HG03457 (cell line): ENCODE data around the gene FAM149A.

Experiments used
- ATAC-seq: cut with Tn5 transposase; IDR thresholded peaks from one replicate; pipeline ENCODE4 v1.9.1; 2021; ENCODE audit warnings: moderate number of reproducible peaks; ENCODE audit not compliant: unreplicated experiment

FAM149A gene

GRCh38 chr4:186200516-186200915, 96.0 kb downstream of the FAM149A start:
- ATAC-seq: no peak

GRCh38 chr4:186201010-186201409, 96.5 kb downstream of the FAM149A start:
- ATAC-seq: no peak

DNA sequence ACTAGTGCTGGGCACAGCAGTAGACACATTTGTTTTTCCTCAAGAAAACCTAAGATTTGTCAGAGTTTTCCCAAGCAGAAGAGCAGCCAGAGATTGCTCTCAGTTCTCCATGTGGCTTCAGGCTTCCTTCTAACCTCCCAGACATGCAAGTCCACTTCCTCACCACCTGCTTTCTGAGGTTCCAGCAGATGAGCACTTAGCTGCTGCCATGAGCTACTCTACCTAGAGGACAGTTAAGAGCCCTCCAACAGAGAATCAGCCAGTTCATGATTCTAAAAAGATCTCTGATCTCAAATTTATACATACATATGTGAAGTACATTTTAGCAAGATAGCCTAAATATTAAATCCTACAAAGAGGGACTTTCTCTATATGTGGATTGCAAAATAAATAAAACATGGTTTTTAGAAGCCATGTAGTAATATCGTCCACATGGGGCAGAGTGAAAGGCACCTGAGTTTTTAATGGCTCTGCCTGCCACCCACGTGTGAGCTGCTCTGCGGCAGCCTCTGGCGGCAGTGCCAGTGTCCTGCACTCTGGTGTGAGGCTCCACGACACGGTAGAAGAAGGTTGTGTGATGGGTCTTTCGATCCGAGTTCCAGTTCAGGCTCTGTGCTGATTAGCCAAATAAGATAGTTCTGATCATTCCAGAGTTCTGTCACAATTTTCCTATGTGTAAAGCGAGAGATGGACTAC, 97.2 kb downstream of the FAM149A start:
- peak; percentile 98 for ATAC-seq

- no peak for ATAC-seq
Observed at GRCh38 chr4:186202490-186203140, 98.1 kb downstream of the FAM149A start.

GRCh38 chr4:186203406-186203805, 98.9 kb downstream of the FAM149A start:
- no peak for ATAC-seq

- ATAC-seq: no peak
Observed at GRCh38 chr4:186204103-186204559, 99.6 kb downstream of the FAM149A start.

DNA sequence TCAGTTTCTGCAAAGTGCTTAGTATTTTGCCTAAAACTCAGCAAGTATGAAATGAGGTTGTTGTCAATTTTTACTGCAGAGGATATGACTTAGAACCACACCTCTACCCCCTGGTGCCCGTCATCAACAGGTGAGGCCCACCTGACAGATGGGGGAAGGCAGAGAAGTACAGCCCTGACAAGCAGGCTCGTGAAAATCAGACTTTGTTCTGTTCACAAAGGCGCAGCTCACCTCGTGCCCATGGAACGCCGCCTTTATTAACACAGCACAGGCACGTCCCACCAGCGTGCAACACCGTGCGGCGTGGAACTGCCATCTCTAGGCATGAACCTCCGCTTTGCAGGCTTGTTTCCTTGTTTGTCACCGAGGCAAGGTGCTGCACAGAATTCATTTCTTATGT, 100.2 kb downstream of the FAM149A start:
- no peak for ATAC-seq

- ATAC-seq: no peak
Observed at GRCh38 chr4:186205156-186205555, 100.7 kb downstream of the FAM149A start.

- no peak for ATAC-seq
Observed at GRCh38 chr4:186216465-186217024, 112.0 kb downstream of the FAM149A start.

DNA sequence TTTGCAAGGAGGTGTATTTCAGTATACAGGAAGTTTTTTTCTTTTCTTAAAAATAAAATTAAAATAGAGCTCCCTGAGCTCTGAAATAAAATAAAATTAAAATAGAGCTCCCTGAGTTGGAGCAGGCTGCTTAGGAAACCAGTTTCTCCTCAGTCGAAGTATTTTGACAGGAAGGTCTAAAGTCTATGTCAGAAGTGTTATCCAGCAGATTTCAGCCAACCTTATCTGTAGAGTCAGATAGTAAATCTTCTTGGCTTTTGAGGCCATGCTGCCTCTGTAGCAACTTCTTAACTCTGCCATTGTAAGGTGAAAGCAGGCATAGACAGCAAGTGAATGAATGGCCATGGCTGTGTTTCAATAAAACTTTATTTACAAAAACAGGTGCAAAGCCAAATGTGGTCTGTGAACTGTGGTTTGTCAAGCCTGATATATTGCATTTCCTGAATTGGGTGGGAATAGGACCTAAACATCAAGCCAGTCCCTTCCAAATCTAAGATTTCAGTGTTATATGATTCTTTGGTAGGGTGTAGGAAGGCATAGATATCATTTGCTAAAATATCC, 113.3 kb downstream of the FAM149A start:
- no peak for ATAC-seq

DNA sequence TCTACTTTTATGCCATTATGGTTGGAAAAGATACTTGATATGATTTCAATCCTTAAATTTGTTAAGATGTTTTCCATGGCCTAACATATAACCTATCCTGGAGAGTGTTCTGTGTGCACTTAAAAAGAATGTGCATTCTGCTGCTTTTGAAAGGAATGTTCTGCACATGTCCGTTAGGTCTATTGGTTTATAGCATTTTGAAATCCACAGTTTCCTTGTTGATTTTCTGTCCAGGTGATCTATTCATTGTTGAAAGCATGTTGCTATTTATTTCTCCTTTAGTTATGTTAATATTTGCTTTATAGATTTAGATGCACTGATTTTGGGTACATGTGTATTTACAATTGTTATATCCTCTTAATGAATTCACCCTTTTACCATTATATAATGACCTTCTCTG, 117.1 kb downstream of the FAM149A start:
- ATAC-seq: no peak
